Measurements from ENCODE around the gene CDAN1.

The CDAN1 gene

DNA sequence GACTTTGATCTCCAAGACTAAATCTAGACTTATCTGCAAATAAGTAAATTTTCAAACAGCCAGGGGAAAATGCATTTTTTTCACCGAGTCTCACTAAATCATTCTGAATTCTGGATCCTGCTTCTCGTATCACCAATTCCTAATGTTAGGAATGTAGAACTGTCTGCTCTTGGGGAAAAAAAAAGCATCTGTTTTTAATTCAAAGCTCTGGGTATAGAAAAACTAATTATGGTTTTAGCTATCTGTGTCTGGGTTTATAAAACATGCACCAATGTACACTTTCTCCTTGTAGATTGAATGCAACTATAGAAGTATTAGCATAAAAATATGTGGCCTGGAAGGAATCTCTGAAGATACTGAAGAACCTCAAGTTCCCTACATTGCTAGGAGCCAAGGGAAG lies 4.8 kb upstream of the CDAN1 start:
- no peaks in the 10 kb centered on the region for H3K9me3 ChIP-seq (replicated peaks in 1 of 2; ENCODE audit: control insufficient read depth in 2 of 2, insufficient read depth in 1 of 2, low read depth in 1 of 2, low read length in 2 of 2)
- no peak overlapping the region for H2BK15ac ChIP-seq (ENCODE audit: low read length)
- no peak overlapping the region for H3K18ac ChIP-seq (ENCODE audit: low read length)
- H3K36me3 ChIP-seq (replicated peaks in 1 of 2; ENCODE audit: control insufficient read depth in 2 of 2, insufficient read depth in 2 of 2, low read length in 2 of 2) = peaks cover 4 to 9% of the 10 kb centered on the region in 2 donors
- H3K4me3 ChIP-seq (ENCODE audit: low read length in 2 of 2) = no peak overlapping the region
- H3K27ac ChIP-seq (replicated peaks; ENCODE audit: low read length) = no peak overlapping the region
- no peak overlapping the region for H3K4ac ChIP-seq (ENCODE audit: low read length)
- H2BK12ac ChIP-seq (ENCODE audit: low read length) = no peak overlapping the region
- WGBS, 2 donors (ENCODE audit: extremely low coverage in 2 of 2, insufficient read length in 2 of 2, insufficient replicate concordance in 1 of 2) = no CpG with 5 or more reads among the region's 2 CpGs
- no peak overlapping the region for H2AK5ac ChIP-seq (ENCODE audit: low read depth, low read length)
- H3K4me2 ChIP-seq (ENCODE audit: insufficient read depth, low read length, poor library complexity, severe bottlenecking) = no peak overlapping the region
- DNase-seq (ENCODE audit: low spot score) = no peak
- no peak overlapping the region for H2AFZ ChIP-seq (ENCODE audit: low read length)
- no peaks in the 10 kb centered on the region for H3K4me1 ChIP-seq (ENCODE audit: control insufficient read depth in 2 of 2, insufficient read depth in 1 of 2, low read depth in 1 of 2, low read length in 2 of 2)
- H3K79me1 ChIP-seq (ENCODE audit: low read depth, low read length) = no peaks in the 10 kb centered on the region
- H3K27me3 ChIP-seq (ENCODE audit: control insufficient read depth in 3 of 3, insufficient read depth in 3 of 3, low read depth in 1 of 3, low read length in 3 of 3) = no peaks in the 10 kb centered on the region
- no peak overlapping the region for H3K23ac ChIP-seq (ENCODE audit: low read depth, low read length, poor library complexity)
- H3K14ac ChIP-seq (ENCODE audit: low read length) = no peak overlapping the region
- no peak overlapping the region for H3K9ac ChIP-seq (ENCODE audit: low read depth, low read length, poor library complexity)
- no peak overlapping the region for H4K91ac ChIP-seq (ENCODE audit: low read depth, low read length, poor library complexity)
- no peak overlapping the region for H4K8ac ChIP-seq (ENCODE audit: low read depth, low read length)
- no peak overlapping the region for H2BK5ac ChIP-seq (ENCODE audit: low read length)
- no peak overlapping the region for H2BK120ac ChIP-seq (ENCODE audit: low read depth, low read length)

DNA sequence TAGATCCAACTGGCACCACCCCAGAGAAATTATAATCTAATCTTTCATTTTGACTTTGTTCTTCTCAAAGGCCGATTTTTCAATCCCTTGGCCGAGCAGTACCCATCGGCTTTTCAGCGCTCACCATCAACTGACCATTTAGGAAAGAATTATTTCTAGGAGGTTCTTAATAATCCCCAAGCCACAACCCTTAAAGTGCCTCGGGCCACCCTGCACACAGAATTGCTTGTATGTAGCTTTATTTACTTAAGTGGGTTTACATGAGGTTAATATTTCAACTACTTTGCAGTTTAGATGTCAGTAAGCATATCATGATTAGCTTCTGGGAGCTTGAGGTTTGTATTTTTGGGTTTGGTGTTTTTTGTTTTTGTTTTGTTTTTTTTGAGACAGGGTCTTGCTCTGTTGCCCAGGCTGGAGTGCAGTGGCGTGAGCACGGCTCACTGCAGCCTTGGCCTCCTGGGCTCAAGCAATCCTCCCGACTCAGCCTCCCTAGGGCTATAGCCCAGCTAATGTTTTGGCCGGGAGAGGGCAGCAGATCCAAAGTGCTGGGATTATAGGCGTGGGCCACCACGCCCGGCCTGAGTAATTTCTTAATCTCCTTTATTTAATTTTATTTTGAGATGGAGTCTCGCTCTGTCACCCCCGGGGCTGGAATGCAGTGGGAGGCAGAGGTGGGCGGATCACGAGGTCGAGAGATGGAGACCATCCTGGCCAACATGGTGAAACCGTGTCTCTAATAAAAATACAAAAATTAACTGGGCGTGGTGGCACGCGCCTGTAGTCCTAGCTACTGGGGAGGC lies 801 bp upstream of the CDAN1 start:
- Histone ChIP-seq H3K36me3 (replicated peaks in 1 of 2; ENCODE audit: control insufficient read depth in 2 of 2, insufficient read depth in 2 of 2, low read length in 2 of 2) (peaks cover 19 to 31% of the 10 kb centered on the region in 2 donors), H3K9me3 (replicated peaks in 1 of 2; ENCODE audit: control insufficient read depth in 2 of 2, insufficient read depth in 1 of 2, low read depth in 1 of 2, low read length in 2 of 2) (no peaks in the 10 kb centered on the region), H3K9ac (ENCODE audit: low read depth, low read length, poor library complexity) (no peak overlapping the region), H3K4me3 (ENCODE audit: low read length in 2 of 2) (peak overlapping the region in 1 of 2 donors; percentile 94), H3K4me1 (ENCODE audit: control insufficient read depth in 2 of 2, insufficient read depth in 1 of 2, low read depth in 1 of 2, low read length in 2 of 2) (peaks cover 3% of the 10 kb centered on the region in 2 donors), H3K27ac (replicated peaks; ENCODE audit: low read length) (no peak overlapping the region), H3K23ac (ENCODE audit: low read depth, low read length, poor library complexity) (no peak overlapping the region), H2BK15ac (ENCODE audit: low read length) (no peak overlapping the region), H4K8ac (ENCODE audit: low read depth, low read length) (no peak overlapping the region), H2BK120ac (ENCODE audit: low read depth, low read length) (no peak overlapping the region), H3K27me3 (ENCODE audit: control insufficient read depth in 3 of 3, insufficient read depth in 3 of 3, low read depth in 1 of 3, low read length in 3 of 3) (no peaks in the 10 kb centered on the region), H4K91ac (ENCODE audit: low read depth, low read length, poor library complexity) (no peak overlapping the region), H2BK5ac (ENCODE audit: low read length) (peak overlapping the region; percentile 45), H3K79me1 (ENCODE audit: low read depth, low read length) (no peaks in the 10 kb centered on the region), H3K18ac (ENCODE audit: low read length) (no peak overlapping the region), H2AFZ (ENCODE audit: low read length) (peak overlapping the region; percentile 96), H3K4me2 (ENCODE audit: insufficient read depth, low read length, poor library complexity, severe bottlenecking) (peak overlapping the region; percentile 88), H3K14ac (ENCODE audit: low read length) (no peak overlapping the region), H3K4ac (ENCODE audit: low read length) (no peak overlapping the region), H2AK5ac (ENCODE audit: low read depth, low read length) (no peak overlapping the region), H2BK12ac (ENCODE audit: low read length) (no peak overlapping the region)
- DNase-seq (ENCODE audit: low spot score) = no peak
- WGBS, 2 donors (ENCODE audit: extremely low coverage in 2 of 2, insufficient read length in 2 of 2, insufficient replicate concordance in 1 of 2) = no CpG with 5 or more reads among the region's 21 CpGs

DNA sequence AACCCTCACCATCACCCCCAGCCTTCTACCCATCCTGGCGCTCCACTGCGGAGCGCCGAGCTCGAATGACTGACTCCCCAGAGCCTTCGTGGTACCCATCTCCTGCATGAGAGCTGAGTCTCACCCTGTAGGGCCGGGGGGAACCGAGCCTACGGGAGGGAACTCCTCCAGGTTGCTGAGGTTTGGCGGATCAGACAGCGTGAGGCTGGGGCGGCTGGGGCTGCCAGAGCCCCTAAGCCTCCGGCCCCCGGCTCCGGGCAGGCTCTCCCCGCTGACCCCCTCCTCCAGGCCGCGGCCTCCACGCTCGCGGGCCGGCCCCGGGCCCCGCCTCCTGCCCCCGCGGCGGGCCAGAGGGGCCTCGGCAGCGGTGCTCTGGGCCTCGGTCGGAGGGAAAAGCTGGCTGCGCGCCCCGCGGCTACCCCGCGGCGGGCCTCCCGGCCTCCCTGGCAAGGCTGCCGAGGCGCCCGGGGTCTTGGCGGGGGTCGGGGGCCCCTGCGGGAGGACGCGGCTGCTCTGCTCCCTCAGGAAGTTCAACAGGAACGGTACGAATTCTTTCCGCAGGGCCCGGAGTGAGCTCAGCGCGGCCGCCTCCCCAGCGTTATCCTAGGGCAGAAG lies 643 bp downstream of the CDAN1 start:
- no CpG with 5 or more reads among the region's 55 CpGs for WGBS, 2 donors (ENCODE audit: extremely low coverage in 2 of 2, insufficient read length in 2 of 2, insufficient replicate concordance in 1 of 2)
- DNase-seq (ENCODE audit: low spot score) = no peak

More for the DNA sequence above, 643 bp downstream of the CDAN1 start:
- no peak overlapping the region for H2BK12ac ChIP-seq (ENCODE audit: low read length)
- peak overlapping the region; percentile 96 for H2AFZ ChIP-seq (ENCODE audit: low read length)
- no peak overlapping the region for H3K14ac ChIP-seq (ENCODE audit: low read length)
- H3K36me3 ChIP-seq (replicated peaks in 1 of 2; ENCODE audit: control insufficient read depth in 2 of 2, insufficient read depth in 2 of 2, low read length in 2 of 2) = peaks cover 32 to 45% of the 10 kb centered on the region in 2 donors
- H2AK5ac ChIP-seq (ENCODE audit: low read depth, low read length) = peak overlapping the region; percentile 65
- peak overlapping the region; percentile 96 for H3K23ac ChIP-seq (ENCODE audit: low read depth, low read length, poor library complexity)
- peak overlapping the region; percentile 72 for H3K27ac ChIP-seq (replicated peaks; ENCODE audit: low read length)
- peak overlapping the region; percentile 45 for H2BK5ac ChIP-seq (ENCODE audit: low read length)
- H3K18ac ChIP-seq (ENCODE audit: low read length) = peak overlapping the region; percentile 95
- peak overlapping the region; percentile 94 to 98 for H3K4me3 ChIP-seq (ENCODE audit: low read length in 2 of 2)
- no peaks in the 10 kb centered on the region for H3K27me3 ChIP-seq (ENCODE audit: control insufficient read depth in 3 of 3, insufficient read depth in 3 of 3, low read depth in 1 of 3, low read length in 3 of 3)
- no peak overlapping the region for H3K4ac ChIP-seq (ENCODE audit: low read length)
- H4K8ac ChIP-seq (ENCODE audit: low read depth, low read length) = no peak overlapping the region
- peaks cover 3% of the 10 kb centered on the region in 2 donors for H3K4me1 ChIP-seq (ENCODE audit: control insufficient read depth in 2 of 2, insufficient read depth in 1 of 2, low read depth in 1 of 2, low read length in 2 of 2)
- H3K79me1 ChIP-seq (ENCODE audit: low read depth, low read length) = no peaks in the 10 kb centered on the region
- H2BK120ac ChIP-seq (ENCODE audit: low read depth, low read length) = no peak overlapping the region
- peak overlapping the region; percentile 96 for H3K9ac ChIP-seq (ENCODE audit: low read depth, low read length, poor library complexity)
- no peaks in the 10 kb centered on the region for H3K9me3 ChIP-seq (replicated peaks in 1 of 2; ENCODE audit: control insufficient read depth in 2 of 2, insufficient read depth in 1 of 2, low read depth in 1 of 2, low read length in 2 of 2)
- H2BK15ac ChIP-seq (ENCODE audit: low read length) = no peak overlapping the region
- peak overlapping the region; percentile 70 for H3K4me2 ChIP-seq (ENCODE audit: insufficient read depth, low read length, poor library complexity, severe bottlenecking)
- H4K91ac ChIP-seq (ENCODE audit: low read depth, low read length, poor library complexity) = no peak overlapping the region
